ENCODE results near the gene PMEL. TPM values are rescaled to one million over a fixed set of nuclear protein-coding genes. Genes with fewer than 3 reads are reported as not detected.

PMEL gene
- total RNA-seq, 4 donors from 2014 or later, result 1.7 to 5.8 (median 3.0) TPM

GRCh38 chr12:55942577-55943136, 23.2 kb downstream of the PMEL start:
- H3K27ac ChIP-seq, result no peak overlapping the region
- no peaks in the 10 kb centered on the region for H3K9me3 ChIP-seq
- TF ChIP-seq POLR2A (IDR thresholded peaks at IDR 0.05), result no peak
- TF ChIP-seq, protein P1, sequence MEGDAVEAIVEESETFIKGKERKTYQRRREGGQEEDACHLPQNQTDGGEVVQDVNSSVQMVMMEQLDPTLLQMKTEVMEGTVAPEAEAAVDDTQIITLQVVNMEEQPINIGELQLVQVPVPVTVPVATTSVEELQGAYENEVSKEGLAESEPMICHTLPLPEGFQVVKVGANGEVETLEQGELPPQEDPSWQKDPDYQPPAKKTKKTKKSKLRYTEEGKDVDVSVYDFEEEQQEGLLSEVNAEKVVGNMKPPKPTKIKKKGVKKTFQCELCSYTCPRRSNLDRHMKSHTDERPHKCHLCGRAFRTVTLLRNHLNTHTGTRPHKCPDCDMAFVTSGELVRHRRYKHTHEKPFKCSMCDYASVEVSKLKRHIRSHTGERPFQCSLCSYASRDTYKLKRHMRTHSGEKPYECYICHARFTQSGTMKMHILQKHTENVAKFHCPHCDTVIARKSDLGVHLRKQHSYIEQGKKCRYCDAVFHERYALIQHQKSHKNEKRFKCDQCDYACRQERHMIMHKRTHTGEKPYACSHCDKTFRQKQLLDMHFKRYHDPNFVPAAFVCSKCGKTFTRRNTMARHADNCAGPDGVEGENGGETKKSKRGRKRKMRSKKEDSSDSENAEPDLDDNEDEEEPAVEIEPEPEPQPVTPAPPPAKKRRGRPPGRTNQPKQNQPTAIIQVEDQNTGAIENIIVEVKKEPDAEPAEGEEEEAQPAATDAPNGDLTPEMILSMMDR (IDR thresholded peaks at IDR 0.05), result no peak
- H3K4me1 ChIP-seq, result peaks cover 0 to 8% of the 10 kb centered on the region in 2 donors
- intact Hi-C loops (cut with DNase I), result no loop called here
- WGBS, 2 donors, result 94 to 97% methylated on average over 1 of the region's 1 CpG
- no peak for DNase-seq
- H3K27me3 ChIP-seq, result no peaks in the 10 kb centered on the region
- H3K4me3 ChIP-seq (replicated peaks in 1 of 3), result no peak overlapping the region
- no peaks in the 10 kb centered on the region for H3K36me3 ChIP-seq

DNA sequence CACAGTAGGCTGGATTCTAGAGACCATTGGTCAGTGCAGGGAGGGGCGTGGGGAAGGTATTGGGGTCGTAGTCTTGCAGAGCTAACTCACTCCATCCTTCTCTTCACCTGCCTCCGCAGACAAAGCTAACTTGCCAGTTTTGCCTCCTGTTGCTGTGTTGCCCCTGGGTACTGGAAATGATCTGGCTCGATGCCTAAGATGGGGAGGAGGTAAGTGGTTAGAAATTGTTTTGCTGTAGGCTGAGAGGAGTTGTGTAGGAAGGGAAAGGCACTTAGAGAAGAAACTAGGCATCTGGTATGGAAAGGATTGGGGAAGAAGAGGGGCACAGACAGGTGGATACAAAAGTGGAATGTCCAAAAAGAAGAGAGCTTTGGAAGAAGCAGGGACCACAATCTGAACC, 23.8 kb downstream of the PMEL start:
- Histone ChIP-seq H3K27me3 (no peaks in the 10 kb centered on the region), H3K4me1 (peaks cover 0 to 8% of the 10 kb centered on the region in 2 donors), H3K36me3 (no peaks in the 10 kb centered on the region), H3K4me3 (replicated peaks in 1 of 3) (no peak overlapping the region), H3K9me3 (no peaks in the 10 kb centered on the region), H3K27ac (no peak overlapping the region)
- intact Hi-C loops (cut with DNase I), result no loop called here
- TF ChIP-seq, protein P1 (IDR thresholded peaks at IDR 0.05), result no peak
- no peak for TF ChIP-seq POLR2A (IDR thresholded peaks at IDR 0.05)
- 71 to 87% methylated on average over 4 of the region's 4 CpGs for WGBS, 2 donors
- no peak for DNase-seq

- H3K27me3 ChIP-seq, result no peaks in the 10 kb centered on the region
- peak overlapping the region in 2 of 3 donors; percentile 32 to 43 for H3K27ac ChIP-seq
- TF ChIP-seq, protein P1 (IDR thresholded peaks at IDR 0.05), result peak; percentile 68 to 89 (median 82)
- TF ChIP-seq POLR2A (IDR thresholded peaks at IDR 0.05), result no peak
- 10 to 19% methylated on average over 13 to 18 of the region's 18 CpGs for whole genome bisulfite sequencing, 2 donors
- DNase-seq, result peak; percentile 87 to 88
- H3K36me3 ChIP-seq, result no peaks in the 10 kb centered on the region
- H3K4me3 ChIP-seq (replicated peaks in 1 of 3), result no peak overlapping the region
- intact Hi-C loops (cut with DNase I), result loop anchor here (2.0 kb wide), 1 partner anchor 201 kb away; no protein-coding TSS in a partner anchor
- no peaks in the 10 kb centered on the region for H3K9me3 ChIP-seq
- peaks cover 0 to 8% of the 10 kb centered on the region in 2 donors for H3K4me1 ChIP-seq
Observed at GRCh38 chr12:55940065-55940732, 25.6 kb downstream of the PMEL start.

DNA sequence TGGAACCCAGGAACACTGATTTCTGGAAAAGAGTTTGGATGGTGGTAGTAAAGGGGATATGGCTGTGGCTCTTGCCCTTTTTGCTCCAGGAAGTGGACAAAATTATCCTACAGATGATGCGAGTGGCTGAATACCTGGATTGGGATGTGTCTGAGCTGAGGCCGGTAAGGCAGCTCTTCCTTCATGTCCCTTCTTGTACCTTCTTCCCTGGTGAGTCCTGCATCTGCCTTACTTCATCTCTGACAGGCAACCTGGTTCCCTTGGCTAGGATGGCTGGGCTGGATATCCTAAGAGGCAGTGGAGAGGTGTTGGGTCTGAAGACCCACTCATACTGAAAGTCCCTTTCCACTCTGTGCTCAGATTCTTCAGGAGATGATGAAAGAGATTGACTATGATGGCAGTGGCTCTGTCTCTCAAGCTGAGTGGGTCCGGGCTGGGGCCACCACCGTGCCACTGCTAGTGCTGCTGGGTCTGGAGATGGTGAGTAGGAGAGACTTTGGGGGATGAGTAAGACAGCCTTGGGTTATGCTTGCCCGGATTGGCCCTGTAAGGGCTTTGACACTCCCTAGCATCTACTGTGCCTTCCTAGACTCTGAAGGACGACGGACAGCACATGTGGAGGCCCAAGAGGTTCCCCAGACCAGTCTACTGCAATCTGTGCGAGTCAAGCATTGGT, 26.9 kb downstream of the PMEL start:
- WGBS, 2 donors, result 92 to 97% methylated on average over 8 of the region's 8 CpGs
- intact Hi-C loops (cut with DNase I), result loop anchor here (5.0 kb wide), 1 partner anchor 107 kb away; no protein-coding TSS in a partner anchor

More for the DNA sequence above, 26.9 kb downstream of the PMEL start:
- Histone ChIP-seq H3K4me3 (replicated peaks in 1 of 3) (no peak overlapping the region), H3K27ac (no peak overlapping the region), H3K36me3 (no peaks in the 10 kb centered on the region), H3K27me3 (no peaks in the 10 kb centered on the region), H3K9me3 (no peaks in the 10 kb centered on the region), H3K4me1 (peaks cover 0 to 8% of the 10 kb centered on the region in 2 donors)
- TF ChIP-seq POLR2A (IDR thresholded peaks at IDR 0.05), result no peak
- TF ChIP-seq, protein P1 (IDR thresholded peaks at IDR 0.05), result no peak
- no peak for DNase-seq

Data from thyroid gland (tissue), 4 donors.